NCI-H526 (cell line): ENCODE data around the gene AP1S2.
"Not testable (repeated sequence)": the region's sequence is repeated elsewhere in the genome, so short reads cannot be mapped to it uniquely, and the experiment has no call there.

ENCODE experiments used
- DNase-seq, 2 experiments: peaks; one replicate each; lab custom pipeline; 2025; lab: John Stamatoyannopoulos, UW

AP1S2 gene

DNA sequence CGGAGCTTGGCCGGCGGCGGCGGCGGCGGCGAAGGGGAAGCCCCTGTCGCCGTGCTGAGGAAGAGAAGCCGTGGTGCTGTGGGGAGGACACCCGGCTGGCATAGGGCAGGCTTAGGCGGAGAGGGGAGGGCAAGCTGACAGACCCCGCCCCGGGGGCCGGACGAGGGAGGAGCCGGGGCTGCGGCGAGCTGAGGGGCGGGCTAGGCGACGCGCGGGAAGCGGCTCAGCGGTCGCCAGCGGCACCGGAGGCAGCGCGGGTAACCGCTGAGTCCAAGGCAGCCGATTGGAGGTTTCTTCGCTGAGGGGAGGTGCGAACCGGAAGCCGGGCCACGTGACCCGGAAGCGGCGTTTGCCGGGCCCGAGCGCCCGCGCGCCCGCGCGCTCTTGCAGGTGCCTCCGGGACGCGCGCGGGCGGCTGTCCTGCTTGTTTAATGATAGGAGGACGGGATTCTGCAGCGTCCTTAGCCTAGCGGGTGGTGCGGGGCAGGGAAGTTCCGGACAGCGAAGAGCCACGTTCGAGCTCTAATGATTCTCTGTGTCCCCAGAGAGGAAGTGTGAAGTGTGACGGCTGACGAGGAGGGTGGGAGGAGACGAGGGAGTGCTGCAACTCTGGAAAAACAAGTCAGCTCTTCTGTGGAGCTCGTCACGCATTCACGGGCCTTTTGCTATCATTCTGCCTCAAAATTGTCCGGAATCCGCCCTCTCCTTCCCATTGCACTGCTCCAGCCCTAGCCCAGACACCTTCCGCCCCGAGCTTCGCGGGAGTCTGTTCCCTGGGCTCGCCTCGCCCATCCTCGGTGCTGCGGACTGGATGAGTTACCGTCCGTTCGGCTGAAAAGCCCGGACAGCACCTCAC is at the start of gene AP1S2:
Gene AP1S2, minus strand, starts transcription at position 102 of the 856 bp plus-strand sequence. CDS start 2,289 bp downstream, outside the sequence.
- peak; percentile 94 to 98 for DNase-seq

DNA sequence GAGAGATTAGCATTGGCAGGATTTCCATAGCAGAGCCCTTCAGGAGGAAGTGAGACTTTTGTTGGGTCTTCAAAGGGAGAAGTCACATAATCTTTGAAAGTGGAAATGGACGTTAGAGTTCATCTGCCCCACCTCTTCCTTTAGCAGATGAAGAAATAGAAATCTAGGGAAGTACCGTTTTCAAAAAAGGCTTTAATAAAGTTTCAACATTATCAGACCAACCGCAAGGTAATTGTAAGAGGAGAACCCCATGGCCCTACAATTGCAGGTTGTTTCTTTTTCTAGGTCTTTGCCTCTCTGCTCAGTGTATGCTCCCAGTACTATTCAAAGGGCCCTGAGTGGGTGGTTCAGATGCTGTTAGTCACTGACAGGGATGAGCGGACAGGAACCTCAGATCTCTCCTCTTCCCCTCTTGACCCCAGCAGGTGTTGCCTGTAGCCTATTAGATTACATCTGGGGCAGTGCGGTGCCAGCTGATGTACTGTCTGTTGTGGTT is 48.6 kb upstream of the AP1S2 start:
- peak in 1 of 2 experiments; percentile 23 for DNase-seq

GRCh38 chrX:15895334-15895733 is 40.7 kb upstream of the AP1S2 start:
- DNase-seq: no peak

- DNase-seq: no peak
Measured at GRCh38 chrX:15894724-15895123, 40.1 kb upstream of the AP1S2 start.

DNA sequence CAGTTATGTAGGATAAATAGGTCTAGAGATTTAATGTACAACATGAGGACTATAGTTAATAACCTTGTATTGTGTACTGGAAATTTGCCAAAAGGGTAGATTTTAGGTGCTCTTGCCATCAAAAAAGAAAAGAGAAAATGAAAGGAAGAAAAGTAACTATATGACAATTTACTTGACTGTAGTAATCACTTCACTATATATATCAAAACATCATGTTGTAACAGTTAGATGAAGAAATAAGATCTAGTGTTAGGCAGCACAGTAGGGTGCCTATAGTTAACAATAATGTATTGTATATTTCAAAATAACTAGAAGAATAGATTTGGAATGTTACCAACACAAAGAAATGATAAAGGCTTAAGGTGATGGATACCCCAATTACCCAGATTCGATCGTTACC is 35.9 kb upstream of the AP1S2 start:
- DNase-seq: no peak

GRCh38 chrX:15888062-15888461 is 33.4 kb upstream of the AP1S2 start:
- peak in 1 of 2 experiments; percentile 21 for DNase-seq

DNA sequence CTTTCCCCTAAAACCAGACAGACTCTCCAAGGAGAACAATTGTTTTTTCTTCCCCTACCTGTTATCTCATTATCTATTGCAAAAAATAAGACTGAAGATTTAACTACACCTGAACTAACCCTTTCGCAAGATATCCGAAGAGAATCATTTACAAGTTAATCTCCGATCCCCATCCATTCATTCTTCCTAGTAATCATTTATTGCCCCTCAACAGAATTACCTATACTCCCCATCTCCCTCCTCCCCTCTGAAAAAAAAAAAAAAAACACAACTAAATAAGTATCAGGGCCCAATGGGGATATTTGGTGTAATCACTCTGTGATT is 28.9 kb upstream of the AP1S2 start:
- DNase-seq: no peak

- DNase-seq: no peak
Measured at GRCh38 chrX:15882704-15883539, 28.3 kb upstream of the AP1S2 start.

DNA sequence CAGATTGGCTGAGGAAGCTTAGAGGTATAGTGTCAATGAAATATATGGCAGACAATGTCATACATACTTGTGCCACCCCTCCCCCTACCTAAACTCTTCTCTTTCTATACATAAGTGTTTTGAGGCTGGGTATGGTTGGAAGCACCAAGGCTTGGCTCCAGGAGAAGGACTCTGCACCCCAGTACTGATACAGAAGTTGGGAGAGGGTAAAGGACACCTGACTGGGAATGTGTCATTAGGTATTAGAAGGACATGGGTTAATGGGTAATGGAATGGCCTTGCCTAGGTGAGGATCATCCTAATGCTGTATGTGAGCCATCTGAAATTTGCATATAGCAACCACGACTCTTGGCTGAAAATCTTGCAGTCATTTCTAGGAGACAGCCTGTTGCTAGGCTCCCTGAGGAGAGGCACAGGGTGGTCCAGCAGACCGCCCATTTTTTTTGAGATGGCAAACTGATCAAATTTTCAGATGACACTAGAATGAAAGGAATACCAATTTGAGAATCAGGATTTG is 26.8 kb upstream of the AP1S2 start:
- peak; percentile 14 to 38 for DNase-seq

- not testable (repeated sequence) for DNase-seq
Measured at GRCh38 chrX:15877914-15878313, 23.3 kb upstream of the AP1S2 start.

DNA sequence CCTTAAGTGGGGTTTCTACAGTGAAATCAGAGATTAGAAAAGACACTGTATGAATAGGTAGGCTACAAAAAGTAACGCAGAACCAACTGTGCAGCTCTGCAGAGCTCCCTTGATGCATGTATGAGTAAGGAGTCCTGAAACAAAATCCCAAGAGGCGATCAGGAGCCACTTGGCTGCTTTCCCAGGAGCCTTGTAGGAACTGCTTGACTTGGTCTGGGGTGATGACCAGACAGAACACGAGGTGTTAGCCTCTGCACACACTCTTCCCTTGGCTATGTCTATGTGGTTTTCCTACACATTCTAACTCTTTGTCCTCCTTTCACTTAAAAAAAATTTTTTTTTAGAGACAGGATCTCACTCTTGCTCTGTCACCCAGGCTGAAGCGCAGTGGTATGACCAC is 22.8 kb upstream of the AP1S2 start:
- DNase-seq: no peak

- DNase-seq: no peak
Measured at GRCh38 chrX:15874672-15875071, 20.1 kb upstream of the AP1S2 start.

- no peak for DNase-seq
Measured at GRCh38 chrX:15873566-15873965, 19.0 kb upstream of the AP1S2 start.

DNA sequence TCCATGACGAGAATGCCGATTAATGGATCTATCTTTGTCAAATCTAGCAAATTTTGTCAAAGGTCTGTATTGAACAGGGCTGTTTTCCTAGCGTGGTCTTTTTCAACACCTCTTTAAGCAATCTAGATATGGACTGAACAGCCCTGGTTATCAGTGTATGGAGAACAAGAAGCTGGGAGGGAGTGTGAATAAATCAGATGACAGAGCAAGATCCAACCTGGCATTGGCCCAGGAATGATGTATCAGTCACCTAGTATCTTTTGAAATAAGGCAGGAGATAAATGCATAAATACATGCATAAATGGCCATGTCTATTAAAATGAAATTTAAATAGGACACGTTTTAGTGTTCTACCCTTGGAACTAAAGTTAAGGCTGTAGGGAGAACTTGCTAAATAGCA is 15.7 kb upstream of the AP1S2 start:
- DNase-seq: no peak

GRCh38 chrX:15869695-15870094 is 15.1 kb upstream of the AP1S2 start:
- DNase-seq: no peak

GRCh38 chrX:15866147-15866546 is 11.5 kb upstream of the AP1S2 start:
- DNase-seq: no peak

- DNase-seq: no peak
Measured at GRCh38 chrX:15864629-15865028, 10.0 kb upstream of the AP1S2 start.

DNA sequence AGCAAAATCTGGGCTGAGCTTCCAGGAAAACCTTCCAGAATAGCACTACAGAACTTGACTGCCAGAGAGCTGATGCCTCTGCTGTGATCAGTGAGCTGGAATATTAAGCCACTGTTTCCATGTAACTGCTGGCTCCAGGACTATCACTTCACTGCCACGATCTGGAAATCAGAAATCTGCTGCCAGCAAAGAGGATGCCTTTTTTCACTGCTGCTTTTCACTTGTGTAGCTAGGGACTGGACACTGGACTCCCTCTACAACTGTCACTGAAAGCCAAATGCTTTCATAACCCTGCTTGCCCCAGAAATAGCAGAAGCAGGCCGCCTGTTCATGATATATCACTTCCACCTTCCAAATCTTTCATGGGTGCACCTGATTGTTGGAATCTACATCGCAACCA is 9.4 kb upstream of the AP1S2 start:
- DNase-seq: no peak

GRCh38 chrX:15860921-15861320 is 6.3 kb upstream of the AP1S2 start:
- no peak for DNase-seq

DNA sequence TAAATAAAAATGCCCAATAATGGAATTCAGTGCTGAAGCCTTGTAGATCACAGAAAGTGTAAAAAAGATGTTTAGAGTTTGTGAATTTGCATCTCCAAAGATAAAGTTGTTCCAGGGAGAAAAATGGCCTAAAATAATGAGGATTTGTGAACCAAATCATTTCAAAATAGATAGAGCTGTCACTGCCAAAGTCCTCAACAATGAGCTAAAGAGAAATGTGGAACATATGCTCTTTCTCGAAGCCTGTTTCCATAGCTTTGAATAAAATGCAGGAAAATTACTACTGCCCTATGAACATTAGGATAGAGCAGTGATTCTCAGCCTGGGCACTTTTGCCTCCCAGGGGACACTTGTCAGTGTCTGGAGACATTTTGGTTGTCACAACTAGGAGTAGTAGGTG is 3.4 kb upstream of the AP1S2 start:
- DNase-seq: no peak

- peak in 1 of 2 experiments; percentile 46 for DNase-seq
Measured at GRCh38 chrX:15856636-15857035, 2.0 kb upstream of the AP1S2 start.

- peak in 1 of 2 experiments; percentile 40 for DNase-seq
Measured at GRCh38 chrX:15856222-15856587, 1.6 kb upstream of the AP1S2 start.
